ENCODE data around the gene ZSCAN10. TPM values are rescaled to one million over a fixed set of nuclear protein-coding genes. Genes with fewer than 3 reads are reported as not detected.
"Not testable (repeated sequence)": the region's sequence is repeated elsewhere in the genome, so short reads cannot be mapped to it uniquely, and the experiment has no call there.

Gene ZSCAN10
- total RNA-seq, 2 donors from 2014 or later: not detected

GRCh38 chr16:3071655-3072054, 27.4 kb downstream of the ZSCAN10 start:
- intact Hi-C loops (cut with DNase I): no loop called here
- DNase-seq: no peak
- no peak for ATAC-seq

DNA sequence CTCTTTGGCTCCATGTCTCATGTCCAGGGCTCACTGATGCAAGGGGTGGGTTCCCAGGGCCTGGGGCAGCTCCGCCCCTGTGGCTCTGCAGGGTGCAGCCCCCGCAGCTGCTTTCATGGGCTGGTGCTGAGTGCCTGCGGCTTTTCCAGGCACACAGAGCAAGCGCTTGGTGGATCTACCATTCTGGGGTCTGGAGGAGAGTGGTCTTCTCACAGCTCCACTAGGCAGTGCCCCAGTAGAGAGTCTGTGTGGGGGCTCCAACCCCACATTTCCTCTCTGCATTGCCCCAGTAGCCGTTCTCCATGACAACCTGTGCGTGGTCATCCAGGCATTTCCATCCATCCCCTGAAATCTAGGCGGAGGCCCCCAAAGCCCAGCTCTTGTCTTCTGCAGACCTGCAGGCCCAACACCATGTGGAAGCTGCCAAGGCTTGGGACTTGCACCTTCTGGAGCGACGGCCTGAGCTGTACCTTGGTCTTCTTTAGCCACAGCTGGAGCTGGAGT, 28.4 kb downstream of the ZSCAN10 start:
- DNase-seq: no peak

GRCh38 chr16:3069146-3069545, 29.9 kb downstream of the ZSCAN10 start:
- ATAC-seq; DNase-seq; intact Hi-C loops (cut with DNase I): not testable (repeated sequence)

More for the DNA sequence above, 28.4 kb downstream of the ZSCAN10 start:
- ATAC-seq: no peak
- intact Hi-C loops (cut with DNase I): no loop called here

- ATAC-seq (no peak), DNase-seq (no peak)
- intact Hi-C loops (cut with DNase I): no loop called here
These were observed 30.6 kb downstream of the ZSCAN10 start for GRCh38 chr16:3068487-3068886.

DNA sequence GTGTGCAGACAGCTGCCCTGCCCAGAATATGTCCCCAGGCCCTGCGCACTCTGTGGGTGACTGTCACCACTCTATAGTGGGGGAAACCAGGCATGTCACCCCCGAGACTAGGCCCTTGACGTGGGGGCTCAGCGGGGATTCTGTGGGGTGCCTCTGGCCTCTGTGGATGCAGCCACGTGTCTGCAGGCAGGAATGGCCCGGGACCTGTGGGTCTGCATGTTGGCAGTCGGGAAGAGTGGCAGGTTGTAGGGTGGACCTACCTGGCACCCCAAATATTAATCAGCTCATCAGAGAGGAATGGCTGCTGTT, 32.7 kb downstream of the ZSCAN10 start:
- no peak for ATAC-seq
- no peak for DNase-seq
- intact Hi-C loops (cut with DNase I): no loop called here

- peak; percentile 12 to 29 for ATAC-seq
- DNase-seq: peak; percentile 31
- intact Hi-C loops (cut with DNase I): no loop called here
These were observed 33.2 kb downstream of the ZSCAN10 start for GRCh38 chr16:3065742-3066439.

DNA sequence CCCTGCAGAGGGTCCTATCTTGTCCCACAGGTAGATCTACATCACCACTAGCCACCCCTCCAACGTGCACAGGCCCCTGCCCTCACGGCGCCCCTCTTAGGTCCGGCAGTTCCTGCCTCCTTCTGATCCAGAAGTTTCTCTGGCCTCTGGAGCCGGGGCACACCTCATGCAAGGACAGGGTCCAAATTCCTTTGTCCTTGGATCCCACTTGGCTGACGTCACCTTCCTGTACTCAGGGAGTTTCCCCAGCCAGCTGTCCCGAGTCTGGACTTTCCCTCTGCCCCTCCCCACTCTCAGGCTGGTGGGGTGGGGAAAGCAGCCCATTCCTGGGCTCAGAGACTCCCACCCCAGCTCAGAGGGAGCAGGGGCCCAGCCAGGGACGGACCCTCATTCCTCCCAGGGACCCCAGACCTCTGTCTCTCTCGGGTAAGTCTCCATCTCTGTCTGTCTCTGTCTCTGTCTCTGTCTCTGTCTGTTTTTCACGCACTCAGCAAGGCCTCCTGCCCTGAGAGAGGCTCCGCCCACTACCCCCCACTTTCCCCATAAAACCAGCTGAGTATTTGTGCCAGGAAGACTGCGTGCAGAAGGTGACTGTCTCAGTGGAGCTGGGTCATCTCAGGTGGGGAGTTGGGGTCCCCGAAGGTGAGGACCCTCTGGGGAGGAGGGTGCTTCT, 33.9 kb downstream of the ZSCAN10 start, which contains the start of gene IL32:
Gene IL32 (plus strand): TSS at position 572 of the 673 bp plus-strand sequence. CDS start 172 bp downstream, outside the sequence.
- peak; percentile 82 to 83 for ATAC-seq
- DNase-seq: peak; percentile 80
- intact Hi-C loops (cut with DNase I): no loop called here

DNA sequence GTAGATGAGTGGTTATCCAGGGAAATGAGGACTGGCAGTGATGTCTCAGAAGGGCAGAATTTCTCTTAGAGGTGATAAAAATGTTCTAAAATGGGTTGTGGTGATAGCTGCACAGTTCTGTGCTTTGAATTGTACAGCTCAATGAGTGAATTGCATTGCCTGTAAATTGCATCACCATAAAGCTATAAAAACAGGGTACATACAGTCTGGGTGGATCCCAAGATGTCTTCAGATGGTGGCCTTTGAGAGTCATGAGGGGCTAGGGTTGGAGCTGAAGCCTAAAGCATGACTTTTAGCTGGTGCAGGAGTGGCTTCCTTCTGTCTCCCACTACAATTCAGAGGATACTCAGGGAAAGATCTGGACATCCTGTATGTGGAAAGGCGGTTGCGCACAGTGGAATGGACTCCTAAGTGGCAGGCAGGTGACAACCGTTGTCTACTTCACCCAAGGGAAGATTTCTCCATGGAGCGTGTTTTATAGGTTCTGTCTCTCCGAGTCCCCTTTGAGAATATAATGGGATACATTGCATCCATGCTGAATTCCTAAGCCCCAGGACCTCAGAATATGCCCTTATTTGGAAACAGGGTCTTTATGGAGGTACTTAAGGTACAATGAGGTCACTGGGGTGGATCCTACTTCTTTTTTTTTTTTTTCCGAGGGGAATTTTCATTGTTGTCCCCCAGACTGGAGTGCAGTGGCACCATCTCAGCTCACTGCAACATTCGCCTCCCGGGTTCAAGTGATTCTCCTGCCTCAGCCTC, 35.3 kb downstream of the ZSCAN10 start:
- ATAC-seq (no peak), DNase-seq (no peak)
- intact Hi-C loops (cut with DNase I): no loop called here

DNA sequence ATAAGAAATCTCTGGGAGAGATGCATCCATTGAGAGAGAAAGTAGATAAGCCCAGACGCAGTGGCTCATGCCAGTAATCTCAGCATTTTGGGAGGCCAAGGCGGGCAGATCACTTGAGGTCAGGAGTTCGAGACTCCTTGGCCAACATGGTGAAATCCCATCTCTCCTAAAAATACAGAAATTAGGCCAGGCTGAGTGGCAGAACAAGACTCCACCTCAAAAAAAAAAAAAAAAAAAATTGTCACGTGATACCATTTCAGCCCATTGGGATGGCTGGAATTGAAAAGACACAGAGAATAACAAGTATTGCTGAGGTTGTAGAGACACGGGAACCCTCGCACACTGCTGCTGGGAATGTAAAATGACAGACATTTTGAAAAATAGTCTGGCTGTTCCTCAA, 36.5 kb downstream of the ZSCAN10 start:
- intact Hi-C loops (cut with DNase I): no loop called here
- ATAC-seq (no peak), DNase-seq (no peak)

DNA sequence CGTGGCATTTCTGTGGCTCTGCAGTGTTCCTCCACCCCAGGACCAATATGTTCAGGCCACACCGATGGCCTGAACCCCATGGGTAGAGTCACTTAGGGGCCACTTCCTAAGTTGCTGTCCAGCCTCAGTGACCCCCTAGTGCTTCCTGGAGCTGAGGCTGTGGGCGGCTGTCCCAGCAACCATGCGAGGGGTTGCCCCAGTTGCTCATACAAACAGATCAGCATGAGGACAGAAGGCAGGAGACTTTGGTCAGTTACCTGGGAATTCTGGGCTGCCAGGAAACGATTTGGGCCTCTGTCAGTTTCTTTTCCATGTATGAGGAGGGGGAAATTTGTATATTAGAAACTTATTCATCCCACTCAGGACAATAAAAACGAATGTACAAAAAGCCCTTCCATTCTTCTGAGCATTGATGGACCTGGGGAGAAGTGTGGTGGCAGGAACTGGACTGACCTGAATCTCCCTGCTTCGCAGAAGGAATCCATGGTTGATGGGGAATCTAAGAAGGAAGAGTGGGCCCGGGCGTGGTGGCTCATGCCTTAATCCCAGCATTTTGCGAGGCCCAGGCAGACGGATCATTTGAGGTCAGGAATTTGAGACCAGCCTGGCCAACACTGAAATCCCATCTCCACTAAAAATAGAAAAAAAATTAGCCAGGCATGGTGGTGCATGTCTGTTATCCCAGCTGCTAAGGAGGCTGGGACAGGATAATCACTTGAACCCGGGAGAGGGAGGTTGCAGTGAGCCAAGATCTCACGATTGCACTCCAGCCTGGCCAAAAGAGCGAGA, 38.6 kb downstream of the ZSCAN10 start:
- DNase-seq: no peak
- intact Hi-C loops (cut with DNase I): no loop called here
- no peak for ATAC-seq

DNA sequence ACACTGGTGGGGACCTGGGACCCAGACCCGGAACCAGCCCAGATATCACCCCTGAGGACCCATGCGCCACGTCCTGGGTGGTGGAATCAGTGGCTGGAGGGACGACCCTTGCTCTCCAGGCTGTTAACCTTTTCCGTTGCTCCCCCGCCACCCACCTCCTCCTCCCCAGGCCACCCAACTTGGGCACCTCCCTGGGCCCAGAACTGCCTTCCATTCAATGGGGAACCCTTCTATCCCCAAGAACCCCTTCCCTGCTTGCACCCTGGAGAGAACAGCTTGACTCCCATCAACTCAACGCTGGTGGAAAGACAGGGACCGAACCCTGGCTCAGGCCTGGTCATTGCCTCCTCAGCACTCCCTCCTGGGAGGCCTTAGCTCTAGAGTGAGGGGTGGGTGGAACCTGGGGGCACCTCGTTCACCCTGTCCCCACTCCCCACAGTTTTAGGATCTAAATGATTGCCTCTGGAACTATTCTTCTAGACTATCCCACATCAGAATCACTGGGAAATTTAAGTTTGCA, 39.3 kb downstream of the ZSCAN10 start:
- ATAC-seq (no peak), DNase-seq (no peak)
- intact Hi-C loops (cut with DNase I): loop anchor here (2.0 to 10.0 kb wide), 3 partner anchors 45 to 108 kb away; no protein-coding TSS in a partner anchor

DNA sequence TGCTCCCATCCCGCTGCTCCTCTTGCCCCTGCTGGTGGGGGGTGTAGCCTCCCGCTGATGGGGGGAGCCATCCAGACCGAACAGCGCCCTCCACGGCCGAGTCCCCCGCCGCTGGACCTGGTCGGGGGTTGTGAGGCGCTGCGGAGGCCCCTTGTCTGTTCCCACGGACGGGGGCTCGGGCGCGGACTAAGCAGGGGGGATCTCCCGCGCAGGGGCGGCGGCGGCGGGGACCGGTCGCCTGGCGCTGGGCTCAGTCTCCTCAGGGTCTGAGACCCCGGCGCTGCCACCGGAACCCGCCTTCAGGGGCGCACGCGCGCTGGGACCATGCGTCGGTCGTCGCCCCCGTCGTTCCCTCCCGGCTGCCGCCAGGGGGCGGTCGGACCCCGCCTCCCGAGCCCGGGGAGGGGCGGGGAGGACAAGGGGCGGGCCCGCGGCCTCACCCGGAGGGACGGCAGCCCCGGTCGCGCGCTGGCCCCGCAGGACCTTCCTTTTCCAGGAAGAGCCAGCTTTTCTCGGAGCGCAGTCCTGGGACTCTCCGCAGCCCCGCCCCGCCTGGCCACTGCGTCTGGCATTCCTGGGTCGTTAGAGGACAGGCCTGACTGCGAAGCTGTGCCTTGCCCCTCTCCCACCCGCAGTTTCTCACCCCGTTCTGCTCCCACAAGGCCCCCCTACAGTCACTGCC, 39.9 kb downstream of the ZSCAN10 start:
- DNase-seq (peak; percentile 92), ATAC-seq (peak; percentile 95)
- intact Hi-C loops (cut with DNase I): loop anchor here (2.0 to 10.0 kb wide), 3 partner anchors 46 to 108 kb away; no protein-coding TSS in a partner anchor

- intact Hi-C loops (cut with DNase I): loop anchor here (2.0 to 10.0 kb wide), 3 partner anchors 46 to 109 kb away; no protein-coding TSS in a partner anchor
- DNase-seq: peak; percentile 52
- ATAC-seq: peak; percentile 18 to 36
These were observed 40.7 kb downstream of the ZSCAN10 start for GRCh38 chr16:3058139-3059030.

DNA sequence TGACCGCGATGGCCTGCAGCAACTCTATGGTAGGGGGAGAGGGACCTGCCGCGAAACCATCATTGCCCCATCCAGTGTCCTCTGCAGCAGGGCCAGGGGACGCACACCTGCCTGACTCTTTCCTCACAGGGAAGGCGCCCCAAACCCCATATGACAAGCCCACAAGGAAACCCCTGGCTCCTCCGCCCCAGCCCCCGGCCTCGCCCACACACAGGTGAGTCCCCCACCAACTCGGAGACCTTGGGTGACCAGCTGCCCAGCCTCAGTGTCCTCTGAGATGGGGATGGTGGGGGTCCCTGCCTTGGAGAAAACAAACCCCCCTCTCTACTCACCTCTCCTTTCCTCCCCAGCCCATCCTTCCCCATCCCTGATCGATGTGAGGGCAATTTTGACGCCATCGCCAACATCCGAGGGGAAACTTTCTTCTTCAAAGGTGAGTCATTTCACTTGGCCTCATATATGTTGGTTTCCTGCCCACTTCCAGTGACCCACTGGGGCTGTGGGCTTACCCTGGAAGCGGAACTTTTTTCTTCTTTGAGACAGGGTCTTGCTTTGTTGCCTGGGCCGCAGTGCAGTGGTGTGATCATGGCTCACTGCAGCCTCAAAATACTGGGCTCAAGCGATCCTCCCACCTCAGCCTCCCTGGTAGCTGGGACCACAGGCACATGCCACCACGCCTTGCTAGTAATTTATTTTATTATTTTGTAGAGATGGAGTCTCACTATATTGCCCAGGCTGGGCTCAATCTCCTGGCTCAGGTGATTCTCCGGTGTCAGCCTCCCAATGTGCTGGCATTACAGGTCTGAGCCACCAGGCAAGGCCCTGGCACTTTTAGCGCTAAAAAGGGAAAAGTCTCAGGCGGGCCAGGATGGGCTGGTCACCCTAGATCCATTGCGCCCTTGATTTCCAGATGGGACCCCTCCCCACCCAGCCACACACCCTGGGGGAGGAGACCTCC, 41.6 kb downstream of the ZSCAN10 start:
- no peak for ATAC-seq

GRCh38 chr16:3056336-3057180, 42.5 kb downstream of the ZSCAN10 start:
- ATAC-seq: no peak
- no peak for DNase-seq
- intact Hi-C loops (cut with DNase I): loop anchor here (5.0 to 10.0 kb wide), 2 partner anchors 48 to 111 kb away; no protein-coding TSS in a partner anchor

More for the DNA sequence above, 41.6 kb downstream of the ZSCAN10 start:
- intact Hi-C loops (cut with DNase I): loop anchor here (2.0 to 10.0 kb wide), 3 partner anchors 47 to 110 kb away; no protein-coding TSS in a partner anchor
- DNase-seq: no peak

Data from left cardiac atrium (tissue), 4 donors.